ENCODE results near the gene CHST8.

The CHST8 gene

DNA sequence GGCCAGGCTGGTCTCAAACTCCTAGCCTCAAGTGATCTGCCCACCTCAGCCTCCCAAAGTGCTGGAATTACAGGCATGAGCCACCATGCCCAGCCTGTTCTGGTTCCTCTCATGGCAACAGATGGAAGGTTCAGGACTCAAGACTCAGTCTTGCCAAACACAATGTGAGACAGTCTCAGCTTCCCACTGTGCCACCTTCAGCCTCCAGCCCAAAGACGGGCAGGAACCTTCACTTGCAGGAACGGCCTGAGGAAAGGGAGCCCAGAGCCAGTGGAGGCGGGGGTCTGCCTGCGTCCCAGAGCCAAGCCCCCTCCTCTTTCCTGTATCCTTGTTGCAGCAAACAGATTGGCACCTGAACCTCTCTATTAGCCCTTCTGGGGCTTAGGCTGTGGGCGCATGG, 2.9 kb upstream of the CHST8 start:
- no peak for DNase-seq

DNA sequence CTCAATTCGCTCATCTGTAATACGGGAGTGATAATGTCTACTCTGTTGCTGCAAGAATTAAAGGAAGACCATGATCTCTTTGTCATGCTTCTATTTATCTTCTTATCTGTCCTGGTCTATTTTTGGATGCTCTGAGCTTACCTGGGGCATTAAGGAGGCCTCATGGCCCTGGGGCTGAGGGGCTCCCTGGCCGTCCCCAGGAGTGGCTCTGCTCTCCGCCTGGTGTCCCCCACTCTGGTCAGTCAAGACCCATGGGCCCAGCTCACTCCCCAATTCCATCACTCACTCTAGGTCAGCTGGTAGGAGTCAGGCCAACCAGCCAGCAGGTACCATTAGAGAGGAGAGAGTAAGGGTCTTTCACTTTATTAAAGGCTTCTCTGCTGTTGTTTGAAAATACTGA, 1.1 kb upstream of the CHST8 start:
- no peak for DNase-seq

DNA sequence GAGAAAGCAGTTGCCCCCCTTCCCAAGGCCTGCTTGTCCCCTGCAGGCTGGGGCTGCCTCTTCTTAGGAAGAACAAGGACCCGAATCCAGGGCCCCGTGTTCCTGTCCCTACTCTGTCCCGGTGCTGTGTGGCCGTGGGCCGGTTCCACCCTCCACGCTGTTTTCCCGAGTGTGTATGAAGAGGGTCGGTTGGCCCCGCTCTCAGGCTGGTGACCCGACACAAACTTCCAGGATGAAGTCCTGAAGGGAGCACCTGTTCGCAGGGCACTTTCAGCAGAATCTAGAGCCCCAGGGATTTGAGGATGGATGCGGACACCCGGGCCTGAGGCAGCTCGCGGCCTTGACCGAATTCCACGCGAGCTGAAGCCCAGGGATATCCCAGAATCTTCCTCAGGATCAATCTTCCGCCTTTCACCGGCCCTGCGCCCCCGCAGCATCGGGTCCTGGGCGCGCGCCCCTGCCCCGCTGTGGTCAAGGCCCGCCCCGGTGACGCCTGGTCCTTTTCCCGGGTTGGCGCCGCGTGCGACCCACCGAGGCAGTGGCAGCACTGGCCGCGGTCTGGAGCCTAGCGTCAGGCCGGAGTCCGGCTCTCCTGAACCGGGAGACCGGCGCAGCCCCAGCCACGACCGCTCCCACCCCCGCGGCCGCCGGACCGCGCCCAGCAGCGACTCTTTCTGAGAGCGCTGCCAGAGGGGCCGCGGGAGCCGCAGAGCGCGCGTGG, 528 bp upstream of the CHST8 start:
- DNase-seq, result no peak

DNA sequence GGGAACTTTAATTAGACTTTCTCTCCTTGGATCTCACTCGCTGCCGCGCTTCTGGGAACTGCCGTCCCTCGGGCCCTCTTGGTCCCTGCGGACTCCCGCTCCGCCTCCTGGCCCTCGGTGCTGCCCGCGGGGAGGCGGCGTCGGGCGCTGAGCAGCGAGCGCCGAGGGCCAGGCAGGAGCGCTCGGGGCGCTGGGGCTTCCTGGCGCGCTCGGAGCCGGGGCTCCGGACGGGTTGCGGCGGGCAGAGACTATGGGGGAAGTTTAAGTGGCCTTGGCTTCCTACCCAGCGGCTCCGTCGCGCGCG, 704 bp downstream of the CHST8 start:
- DNase-seq, result peak; percentile 55

DNA sequence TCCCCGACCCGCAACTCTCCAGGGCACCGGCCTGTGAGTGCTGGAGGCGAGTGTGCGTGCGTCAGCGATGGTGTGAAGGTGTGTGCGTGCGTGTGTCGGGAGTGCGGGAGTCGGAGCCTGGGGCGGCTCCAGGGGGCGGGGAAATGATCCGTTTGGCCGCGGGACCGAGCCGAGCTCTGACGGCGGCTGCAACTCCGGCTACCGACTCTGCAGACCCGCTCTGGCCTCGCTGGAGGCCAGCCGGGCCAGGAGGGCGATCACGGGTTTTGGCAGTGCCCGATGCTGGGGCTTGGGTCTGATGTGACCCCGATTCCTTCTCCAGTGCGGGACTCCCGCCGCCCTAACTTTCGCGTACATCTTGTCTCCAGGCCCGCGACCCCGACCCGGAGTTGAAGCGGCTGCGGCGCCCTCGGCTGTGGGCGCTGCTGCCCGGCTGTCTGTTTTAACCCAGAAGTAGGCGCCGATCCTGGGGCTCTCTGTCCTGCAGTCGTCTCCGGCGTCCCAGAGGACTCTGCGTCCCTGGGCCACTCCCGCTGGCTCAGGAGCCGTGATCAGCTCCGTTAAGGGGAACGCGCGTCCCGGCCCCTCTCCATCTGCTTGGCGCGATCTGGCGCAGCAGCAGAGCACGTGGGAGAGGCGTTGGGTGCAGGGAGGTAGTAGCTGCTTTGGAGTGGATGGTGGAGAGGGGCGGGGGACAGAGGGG, 1.2 kb downstream of the CHST8 start:
- peak; percentile 48 for DNase-seq

DNA sequence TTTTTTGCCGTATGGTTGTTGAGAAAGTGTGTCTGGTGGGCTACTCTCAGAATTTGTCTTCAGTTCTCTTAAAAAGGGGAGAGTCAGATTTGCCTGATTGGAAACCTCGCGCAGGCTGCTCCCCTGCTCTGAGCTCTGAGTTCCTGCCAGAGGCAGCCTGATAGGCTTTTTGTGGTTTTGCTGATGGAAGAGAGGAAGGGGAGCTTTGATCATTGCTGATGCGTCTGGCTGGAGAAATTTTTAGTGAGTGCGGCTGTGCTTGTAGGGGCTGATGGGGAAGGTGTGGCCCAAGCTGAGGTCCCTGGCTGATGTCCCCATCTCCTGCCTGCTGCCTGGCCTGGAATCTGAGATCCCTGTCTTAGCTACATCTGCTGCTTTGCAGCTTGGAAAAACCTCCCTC, 2.8 kb downstream of the CHST8 start:
- no peak for DNase-seq

DNA sequence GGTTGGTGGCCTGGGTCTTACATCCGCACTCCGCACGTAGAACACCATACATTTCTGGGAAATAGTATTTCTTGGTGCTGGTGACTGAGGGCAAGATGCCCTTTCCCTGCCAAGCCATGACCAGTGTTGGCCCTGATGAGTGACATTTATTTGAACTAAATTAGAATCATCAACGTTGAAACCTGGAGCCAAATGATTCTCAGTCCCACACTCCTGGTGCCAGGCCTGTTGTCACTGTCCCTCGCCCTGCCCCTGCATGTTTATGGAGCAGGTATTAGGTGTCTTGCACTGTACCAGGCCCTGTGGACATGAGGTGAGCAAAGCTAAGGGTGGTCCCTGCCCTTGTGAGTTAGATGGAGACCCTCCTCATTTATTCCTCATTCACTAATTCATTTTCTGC, 5.8 kb downstream of the CHST8 start:
- no peak for DNase-seq

DNA sequence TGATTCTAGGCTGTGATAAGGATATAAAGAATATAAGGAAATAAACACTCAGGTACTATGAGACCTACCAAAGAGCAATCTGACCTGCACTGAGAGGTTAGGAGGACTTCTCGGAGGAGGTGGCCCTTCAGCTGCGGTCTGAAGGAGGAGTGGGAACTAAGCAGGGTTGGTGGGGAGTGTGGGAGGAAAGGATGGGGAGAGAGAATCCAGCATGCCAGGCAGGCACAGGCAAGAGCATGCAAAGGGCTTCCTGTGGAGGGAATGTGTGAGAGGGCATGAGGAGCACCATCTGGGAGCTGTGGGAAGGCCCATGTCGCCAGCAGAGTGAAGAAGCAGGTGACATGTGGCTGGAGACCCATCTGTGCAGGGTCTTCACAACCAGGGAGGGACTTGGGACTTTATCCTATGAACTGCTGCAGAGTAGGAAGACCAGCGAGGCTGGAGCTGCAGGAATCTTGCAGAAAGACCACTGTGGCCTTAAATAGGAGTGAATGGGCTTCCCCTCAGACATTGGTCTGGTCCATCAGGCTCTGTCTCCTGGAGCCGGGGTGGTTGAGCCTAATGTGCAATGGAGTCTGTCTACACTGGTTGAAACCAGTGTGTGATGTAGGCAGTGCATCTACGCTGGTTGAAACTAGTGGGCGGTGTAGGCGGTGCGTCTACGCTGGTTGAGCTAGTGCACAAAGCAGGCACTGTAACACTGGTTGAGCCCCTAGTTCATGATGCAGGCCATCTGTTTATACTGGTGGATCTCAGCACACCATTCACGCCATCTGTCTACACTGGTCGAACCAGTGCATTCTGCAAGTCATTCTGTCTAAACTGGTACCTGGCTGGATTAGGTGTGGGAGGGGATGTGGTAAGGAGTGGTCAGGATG, 6.4 kb downstream of the CHST8 start:
- DNase-seq, result no peak

DNA sequence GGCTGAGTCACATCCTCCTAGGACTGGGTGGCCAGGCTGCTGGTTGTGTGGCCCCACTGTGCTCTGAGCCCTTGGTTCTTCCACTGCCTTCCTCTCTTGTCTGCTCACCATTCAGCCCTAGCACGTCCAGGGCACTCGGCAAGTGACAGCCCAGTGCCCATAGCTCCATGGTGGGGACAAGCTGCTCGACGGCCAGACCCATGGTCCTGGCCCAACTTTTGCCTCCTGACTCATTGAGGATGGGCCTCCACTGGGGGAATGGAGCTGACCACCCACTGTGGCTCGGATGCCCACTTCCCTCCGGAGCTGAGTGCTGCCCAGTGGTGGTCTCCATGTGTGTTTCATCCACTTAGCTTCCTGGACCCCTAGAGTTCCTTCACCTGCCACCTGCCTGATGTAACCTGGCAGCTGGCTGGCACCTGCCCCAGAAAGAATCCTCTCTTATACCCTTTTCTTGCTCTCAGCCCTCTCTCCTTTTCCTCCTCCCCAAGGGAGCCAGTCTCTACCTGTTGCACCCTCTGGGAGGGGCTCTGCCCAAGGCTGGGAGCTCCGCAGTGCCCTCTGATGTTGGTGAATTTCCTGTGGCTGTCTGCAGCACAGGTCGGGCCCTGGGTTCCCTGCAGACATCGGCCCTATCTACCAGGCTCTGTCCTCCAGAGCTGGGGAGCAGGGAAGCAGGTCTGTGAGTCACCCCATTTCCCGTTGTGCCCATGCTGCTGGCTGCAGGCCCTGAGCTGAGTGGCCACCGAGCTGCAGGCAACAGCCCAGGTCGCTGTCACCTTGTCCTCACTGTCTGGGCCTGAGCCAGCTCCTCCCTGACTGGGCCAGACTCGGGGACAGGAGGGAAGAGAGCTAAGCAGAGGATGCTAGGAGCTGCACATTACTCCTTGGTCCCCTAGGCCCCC, 7.4 kb downstream of the CHST8 start:
- DNase-seq, result no peak

DNA sequence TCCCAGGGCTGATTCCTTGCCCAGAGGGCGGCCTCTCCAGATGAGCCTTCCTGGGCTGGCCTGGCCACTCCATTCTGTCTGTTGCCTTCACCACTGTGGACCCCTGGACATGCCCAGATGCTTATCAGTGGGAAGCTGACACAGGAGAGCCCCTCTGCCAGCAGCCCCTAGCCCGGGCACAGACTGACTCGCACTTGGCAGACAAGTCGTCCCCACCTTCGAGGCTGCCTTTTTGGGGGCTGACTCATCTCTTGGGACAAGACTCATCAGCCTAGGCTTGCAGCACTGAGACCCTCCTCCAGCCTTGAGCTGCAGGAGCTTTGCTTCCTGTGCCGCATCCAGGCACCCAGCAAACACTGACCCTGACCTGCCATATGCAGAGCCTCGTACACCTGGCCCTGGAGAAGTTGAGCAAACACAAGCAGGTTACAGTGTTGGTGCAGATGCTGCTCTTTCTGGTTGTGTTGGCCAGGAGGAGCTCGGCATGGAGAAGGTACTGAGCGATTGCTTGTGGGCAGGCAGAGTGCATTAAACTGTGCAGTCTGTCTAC, 8.1 kb downstream of the CHST8 start:
- DNase-seq, result no peak

DNA sequence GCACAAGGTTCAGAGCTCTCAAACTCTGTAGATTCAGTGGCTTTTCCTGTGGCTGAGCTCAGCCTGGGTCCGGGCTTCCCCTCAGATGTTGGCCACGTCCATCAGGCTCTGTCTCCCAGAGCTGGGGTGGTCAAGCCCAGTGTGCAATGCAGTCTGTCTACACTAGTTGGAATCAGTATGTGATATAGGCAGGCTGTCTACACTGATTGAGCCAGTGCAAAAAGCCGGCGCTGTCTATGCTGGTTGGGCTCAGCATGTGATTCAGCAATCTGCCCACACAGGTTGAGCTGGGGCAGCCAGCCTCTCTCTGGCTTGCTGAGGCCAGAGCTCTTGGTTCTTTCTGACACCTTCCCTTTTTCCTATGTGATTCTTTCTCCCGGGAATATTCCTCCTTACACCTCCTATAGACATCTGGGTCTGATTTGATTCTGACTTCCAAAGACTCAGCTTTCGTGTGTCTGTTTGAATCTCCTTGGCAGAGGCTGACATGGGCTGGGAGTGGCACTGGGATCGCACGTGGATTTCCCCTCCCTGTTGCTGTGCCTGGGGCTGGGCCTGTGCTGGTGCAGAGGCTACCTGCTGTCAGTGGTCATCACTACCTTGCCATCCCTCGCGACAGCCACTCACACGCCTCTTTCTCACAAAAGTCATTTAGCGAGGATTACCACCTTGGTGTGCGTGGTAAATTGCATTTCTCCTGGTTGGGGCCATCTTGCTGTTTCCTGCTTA, 9.3 kb downstream of the CHST8 start:
- DNase-seq, result no peak

DNA sequence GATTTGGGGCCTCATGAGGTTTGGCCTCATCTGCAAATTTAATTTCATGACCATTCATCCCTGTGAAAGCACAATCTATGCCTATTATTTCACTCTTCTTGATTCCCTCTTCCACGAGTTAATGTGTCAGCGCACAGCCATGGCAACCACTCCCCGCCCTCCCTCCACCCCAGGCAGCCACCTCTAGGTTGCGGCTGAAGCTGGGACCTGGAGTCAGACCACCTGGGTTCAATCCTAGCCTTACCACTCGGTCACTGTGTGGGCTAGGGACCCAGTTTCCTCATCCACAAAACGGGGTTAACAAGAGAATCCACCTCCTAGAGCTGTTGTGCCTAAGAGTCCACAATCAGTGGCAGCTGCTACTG, 9.8 kb downstream of the CHST8 start:
- no peak for DNase-seq

DNA sequence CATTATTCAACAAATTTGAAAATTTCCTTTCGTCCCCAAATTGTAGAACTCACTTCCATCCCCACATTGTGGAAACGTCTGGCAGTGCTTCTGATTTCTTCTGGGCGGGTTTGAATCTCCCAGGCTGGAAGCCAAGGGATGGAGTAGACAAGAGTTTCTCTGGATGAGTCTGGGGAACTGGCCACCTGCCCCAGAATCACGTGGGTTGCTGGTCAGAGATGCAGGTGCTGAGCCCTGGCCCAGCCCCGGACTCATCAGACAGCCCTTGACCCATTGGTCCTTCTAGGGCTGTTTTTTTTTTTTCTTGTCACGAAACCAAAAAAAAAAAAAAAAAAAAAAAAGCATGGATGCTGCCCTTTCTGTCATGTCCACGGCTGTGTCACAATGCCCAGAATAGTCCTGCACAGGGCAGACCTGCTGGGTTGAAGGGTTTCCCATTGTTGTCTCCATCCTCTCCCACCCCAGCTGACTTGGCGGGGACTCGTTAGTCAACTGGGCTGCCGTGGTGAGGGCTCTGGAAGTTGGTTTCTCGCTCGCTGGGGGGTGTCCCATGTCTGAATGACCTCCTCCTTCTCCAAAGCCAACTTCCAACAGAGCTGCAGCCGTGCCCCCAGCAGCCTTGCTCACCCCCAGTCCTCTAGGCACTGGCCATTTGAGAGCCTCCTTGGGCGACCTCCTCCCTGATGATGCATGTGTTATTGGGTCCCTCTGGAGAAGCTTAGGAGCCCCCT, 12.8 kb downstream of the CHST8 start:
- DNase-seq, result no peak

DNA sequence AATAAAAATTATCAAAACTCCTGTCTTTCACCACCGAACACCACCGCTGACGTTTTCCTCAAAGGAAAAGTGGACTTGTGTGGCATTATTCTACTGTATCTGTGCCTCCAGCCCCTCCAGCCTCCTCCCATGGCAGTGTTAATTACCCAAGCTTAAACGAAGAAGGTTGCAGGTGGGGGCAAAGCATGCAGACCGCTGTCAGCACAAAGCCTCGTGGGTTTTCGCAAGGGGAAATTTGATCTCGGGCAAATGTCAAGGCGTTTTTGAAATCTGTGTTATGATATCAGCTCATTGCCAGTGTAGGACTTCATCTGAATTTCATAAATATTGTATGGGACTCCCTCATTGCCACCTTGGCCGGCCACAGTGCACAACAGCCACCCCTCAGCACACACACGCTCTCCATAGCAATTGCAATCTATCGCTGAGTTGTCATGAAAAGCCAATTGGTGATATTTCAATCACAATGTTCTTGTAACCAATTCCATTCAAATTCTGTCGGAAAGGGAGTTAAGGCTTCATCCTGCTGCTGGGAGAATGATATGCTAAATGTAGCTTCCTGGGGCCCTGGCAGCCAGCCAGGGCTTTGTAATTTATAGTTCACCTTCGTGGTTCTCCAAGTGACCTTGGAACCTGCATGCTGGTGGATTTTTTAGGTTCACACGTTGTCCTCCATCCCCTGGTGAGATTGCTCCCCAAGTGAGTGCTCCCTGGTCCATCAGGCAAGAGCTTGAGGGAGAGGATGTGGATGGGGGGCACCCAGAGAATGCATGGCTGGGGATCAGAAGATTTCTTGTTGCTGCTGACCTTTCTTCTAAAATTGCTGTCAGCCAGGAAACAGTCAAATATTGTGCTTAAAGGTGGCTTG, 16.6 kb downstream of the CHST8 start:
- no peak for DNase-seq

DNA sequence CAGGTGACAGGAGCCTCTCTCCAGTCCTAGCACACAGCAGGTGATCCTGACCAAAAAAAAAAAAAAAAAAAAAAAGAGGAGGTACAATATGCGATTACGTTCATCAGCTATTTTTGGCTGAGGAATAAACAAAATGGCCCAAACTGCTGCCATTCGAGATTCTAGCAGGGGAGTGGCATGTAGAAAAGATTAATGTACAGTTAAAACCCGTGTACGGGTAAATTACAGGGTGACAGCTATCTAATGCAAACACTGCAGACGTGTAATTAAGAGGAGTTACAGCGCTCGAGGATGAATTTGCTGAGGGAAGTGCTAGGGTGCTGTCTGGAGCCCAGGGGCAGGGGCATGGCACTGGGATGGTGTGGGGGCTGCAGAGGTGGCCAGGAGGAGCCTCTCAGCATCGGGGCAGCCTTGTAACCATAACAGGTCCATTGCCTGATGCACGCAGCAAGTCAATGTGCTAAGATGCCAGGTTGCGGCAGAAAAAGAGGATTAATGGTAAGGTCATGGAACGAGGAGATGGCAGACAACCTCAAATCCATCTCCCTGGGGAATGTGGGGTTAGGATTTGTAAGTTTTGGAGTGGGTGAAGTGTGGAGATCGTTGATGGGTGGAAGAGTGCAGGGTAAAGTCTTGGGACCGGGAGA, 17.4 kb downstream of the CHST8 start:
- DNase-seq, result no peak

DNA sequence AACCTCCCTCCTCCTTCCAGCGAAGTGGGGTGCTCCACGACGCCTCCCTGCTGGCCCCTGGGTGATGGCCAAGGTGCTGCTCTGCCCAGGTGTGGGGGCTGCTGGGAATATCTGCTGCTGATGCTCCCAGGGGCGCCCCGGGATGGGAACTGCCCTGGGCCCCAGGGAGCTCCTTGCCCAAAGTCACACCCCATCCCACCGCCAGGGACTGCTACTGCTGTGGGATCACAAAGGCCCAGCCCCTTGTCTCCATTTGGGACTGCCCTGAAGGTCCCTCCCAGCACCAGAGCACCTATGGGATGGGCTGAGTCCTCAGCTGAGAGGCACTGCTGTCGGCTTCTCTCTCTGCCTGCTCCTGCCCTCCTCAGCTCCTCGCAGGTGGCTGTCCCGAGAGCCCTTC, 19.0 kb downstream of the CHST8 start:
- DNase-seq, result no peak

DNA sequence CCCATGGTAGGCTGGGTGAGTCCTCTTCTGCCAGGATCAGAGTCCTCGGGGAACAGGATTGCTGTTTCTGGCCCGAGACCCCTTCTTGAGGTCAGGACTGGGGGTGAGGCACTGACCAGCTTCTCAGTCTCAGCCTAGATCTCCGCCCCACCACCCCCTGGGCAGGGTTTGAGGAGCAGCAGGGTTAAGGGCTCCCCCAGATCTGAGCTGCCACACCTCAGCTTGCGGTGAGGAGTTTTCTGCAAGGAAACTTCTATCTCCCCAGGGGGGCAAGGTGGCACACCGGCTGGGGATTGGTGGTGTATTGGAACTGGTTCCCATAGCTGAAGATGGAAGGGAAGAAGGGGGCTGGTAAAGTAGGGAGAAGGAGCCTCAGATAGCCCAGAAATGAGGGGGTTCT, 19.5 kb downstream of the CHST8 start:
- DNase-seq, result no peak

DNA sequence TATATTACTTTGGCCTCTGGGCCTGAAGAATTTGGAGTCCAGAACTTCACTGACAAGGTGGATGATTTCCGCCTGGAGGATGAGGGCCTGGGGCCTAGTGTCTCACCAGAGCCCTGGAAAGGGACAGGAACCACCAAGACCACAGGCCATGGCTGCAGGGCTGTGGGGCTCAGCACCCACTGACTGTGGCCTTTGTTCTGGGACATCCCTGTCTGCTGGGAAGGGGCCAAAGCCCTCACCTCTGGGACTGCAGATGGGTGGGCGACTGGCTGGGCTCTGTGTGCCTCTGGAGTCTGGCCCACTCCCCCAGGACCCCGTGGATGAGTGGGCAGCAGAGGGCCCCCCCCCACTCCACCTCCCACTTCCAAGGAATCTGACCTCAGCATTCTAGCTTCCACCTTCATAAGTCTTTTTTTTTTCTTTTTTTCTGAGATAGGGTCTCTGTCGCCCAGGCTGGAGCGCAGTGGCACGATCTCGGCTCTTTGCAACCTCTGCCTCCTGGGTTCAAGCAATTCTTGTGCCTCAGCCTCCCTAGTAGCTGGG, 20.3 kb downstream of the CHST8 start:
- DNase-seq, result no peak

DNA sequence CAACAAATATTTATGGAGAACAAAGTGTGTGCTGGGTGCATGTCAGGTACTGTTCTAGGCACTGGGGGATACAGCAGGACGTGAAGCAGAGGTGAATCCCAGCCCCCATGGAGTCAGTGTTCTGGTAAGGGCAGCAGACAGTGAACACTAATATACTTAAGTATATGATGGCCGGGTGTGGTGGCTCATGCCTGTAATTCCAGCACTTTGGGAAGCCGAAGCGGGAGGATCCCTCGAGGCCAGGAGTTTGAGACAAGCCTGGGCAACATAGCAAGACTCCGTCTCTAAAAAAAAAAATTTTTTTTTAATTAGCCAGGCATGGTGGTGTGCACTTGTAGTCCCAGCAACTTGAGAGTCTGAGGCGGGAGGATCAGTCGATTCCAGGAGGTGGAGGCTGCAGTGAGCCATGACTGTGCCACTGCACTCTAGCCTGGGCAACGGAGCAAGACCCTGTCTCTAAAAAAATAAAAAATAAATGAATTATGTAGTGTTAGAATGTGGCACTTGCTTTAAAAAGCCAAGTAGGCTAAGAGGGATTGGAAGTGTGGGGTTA, 22.6 kb downstream of the CHST8 start:
- DNase-seq, result no peak
